ENCODE measurements around the gene U2AF1L4.

U2AF1L4 gene

GRCh38 chr19:35751839-35752745 is 6.9 kb upstream of the U2AF1L4 start:
- DNase-seq = no peak
- Histone ChIP-seq H3K4ac (ENCODE audit: low read depth in 1 of 2, low read length in 2 of 2) (no peak overlapping the region), H3K4me2 (ENCODE audit: low read length, poor library complexity, severe bottlenecking) (no peak overlapping the region)

GRCh38 chr19:35750167-35750566 is 4.9 kb upstream of the U2AF1L4 start:
- H4K91ac ChIP-seq (ENCODE audit: low read length) = no peak overlapping the region
- H4K8ac ChIP-seq (ENCODE audit: low read length) = no peak overlapping the region
- H3K4me1 ChIP-seq (ENCODE audit: control insufficient read depth, insufficient read depth, low read depth, low read length) = peaks cover 14% of the 10 kb centered on the region
- DNase-seq = no peak
- H2BK12ac ChIP-seq (ENCODE audit: low read length in 2 of 2) = peak overlapping the region in 1 of 2 experiments; percentile 23
- no peak overlapping the region for H3K4ac ChIP-seq (ENCODE audit: low read depth in 1 of 2, low read length in 2 of 2)
- no peak overlapping the region for H3K14ac ChIP-seq (ENCODE audit: low read length in 2 of 2)
- no peaks in the 10 kb centered on the region for H3K27me3 ChIP-seq (ENCODE audit: control insufficient read depth in 1 of 2, insufficient read depth in 1 of 2, low read length in 2 of 2)
- no peak overlapping the region for H2BK5ac ChIP-seq (ENCODE audit: low read depth, low read length, poor library complexity, severe bottlenecking)
- no peak overlapping the region for H2BK15ac ChIP-seq (ENCODE audit: low read depth, poor library complexity, severe bottlenecking)
- no peak overlapping the region for H2AFZ ChIP-seq (ENCODE audit: low read depth, low read length)
- H2BK120ac ChIP-seq (ENCODE audit: low read depth, low read length) = no peak overlapping the region
- peak overlapping the region; percentile 99 for H3K9ac ChIP-seq (ENCODE audit: low read length)
- H2AK5ac ChIP-seq (ENCODE audit: low read length, severe bottlenecking) = no peak overlapping the region
- peaks cover 37% of the 10 kb centered on the region in 2 experiments for H3K36me3 ChIP-seq (ENCODE audit: control insufficient read depth in 1 of 2, insufficient read depth in 2 of 2, low read depth in 1 of 2, low read length in 2 of 2)
- H3K23ac ChIP-seq (ENCODE audit: low read length in 2 of 2) = no peak overlapping the region
- WGBS = 85% methylated on average over 4 of the region's 5 CpGs
- peak overlapping the region in 1 of 2 experiments; percentile 41 for H3K4me3 ChIP-seq (ENCODE audit: insufficient read depth in 1 of 2, low read depth in 1 of 2, low read length in 2 of 2)
- peaks cover 43% of the 10 kb centered on the region for H3K79me1 ChIP-seq (replicated peaks; ENCODE audit: low read length, poor library complexity, severe bottlenecking)
- no peak overlapping the region for H3K18ac ChIP-seq (ENCODE audit: low read depth in 1 of 2, low read length in 2 of 2)
- H3K4me2 ChIP-seq (ENCODE audit: low read length, poor library complexity, severe bottlenecking) = no peak overlapping the region
- H3K9me3 ChIP-seq (ENCODE audit: control insufficient read depth, low read length) = no peaks in the 10 kb centered on the region
- no peak overlapping the region for H3K27ac ChIP-seq (ENCODE audit: low read length, poor library complexity, severe bottlenecking)

More at GRCh38 chr19:35751839-35752745, 6.9 kb upstream of the U2AF1L4 start:
- Histone ChIP-seq H4K91ac (ENCODE audit: low read length) (no peak overlapping the region), H2BK120ac (ENCODE audit: low read depth, low read length) (no peak overlapping the region), H2BK5ac (ENCODE audit: low read depth, low read length, poor library complexity, severe bottlenecking) (no peak overlapping the region), H3K79me1 (replicated peaks; ENCODE audit: low read length, poor library complexity, severe bottlenecking) (peaks cover 39% of the 10 kb centered on the region), H3K36me3 (ENCODE audit: control insufficient read depth in 1 of 2, insufficient read depth in 2 of 2, low read depth in 1 of 2, low read length in 2 of 2) (peaks cover 34 to 51% of the 10 kb centered on the region in 2 experiments), H3K18ac (ENCODE audit: low read depth in 1 of 2, low read length in 2 of 2) (no peak overlapping the region), H4K8ac (ENCODE audit: low read length) (no peak overlapping the region), H3K27ac (ENCODE audit: low read length, poor library complexity, severe bottlenecking) (no peak overlapping the region), H2AFZ (ENCODE audit: low read depth, low read length) (no peak overlapping the region), H3K14ac (ENCODE audit: low read length in 2 of 2) (no peak overlapping the region), H3K23ac (ENCODE audit: low read length in 2 of 2) (peak overlapping the region in 1 of 2 experiments; percentile 34), H2BK15ac (ENCODE audit: low read depth, poor library complexity, severe bottlenecking) (no peak overlapping the region), H3K9me3 (ENCODE audit: control insufficient read depth, low read length) (no peaks in the 10 kb centered on the region), H3K9ac (ENCODE audit: low read length) (no peak overlapping the region), H3K4me3 (ENCODE audit: insufficient read depth in 1 of 2, low read depth in 1 of 2, low read length in 2 of 2) (no peak overlapping the region), H2AK5ac (ENCODE audit: low read length, severe bottlenecking) (no peak overlapping the region), H2BK12ac (ENCODE audit: low read length in 2 of 2) (no peak overlapping the region), H3K27me3 (ENCODE audit: control insufficient read depth in 1 of 2, insufficient read depth in 1 of 2, low read length in 2 of 2) (no peaks in the 10 kb centered on the region), H3K4me1 (ENCODE audit: control insufficient read depth, insufficient read depth, low read depth, low read length) (peaks cover 28% of the 10 kb centered on the region)
- WGBS = 97% methylated on average over 13 of the region's 14 CpGs

GRCh38 chr19:35748106-35749020 is 3.1 kb upstream of the U2AF1L4 start, which contains the start of gene LIN37:
Gene LIN37 (plus strand): TSS chr19:35748576. CDS start chr19:35748725, 149 bp downstream.
- H3K36me3 ChIP-seq (ENCODE audit: control insufficient read depth in 1 of 2, insufficient read depth in 2 of 2, low read depth in 1 of 2, low read length in 2 of 2) = peaks cover 24 to 31% of the 10 kb centered on the region in 2 experiments
- H3K4me3 ChIP-seq (ENCODE audit: insufficient read depth in 1 of 2, low read depth in 1 of 2, low read length in 2 of 2) = peak within 1 kb of the TSS; percentile 84 to 99

More at GRCh38 chr19:35748106-35749020, 3.1 kb upstream of the U2AF1L4 start, which contains the start of gene LIN37:
- peak within 1 kb of the TSS in 1 of 2 experiments; percentile 50 for H3K14ac ChIP-seq (ENCODE audit: low read length in 2 of 2)
- WGBS = under 1% methylated on average over 35 of the region's 45 CpGs
- peak within 1 kb of the TSS; percentile 77 for H2AFZ ChIP-seq (ENCODE audit: low read depth, low read length)
- H3K4ac ChIP-seq (ENCODE audit: low read depth in 1 of 2, low read length in 2 of 2) = peak within 1 kb of the TSS; percentile 35 to 62
- H3K79me1 ChIP-seq (replicated peaks; ENCODE audit: low read length, poor library complexity, severe bottlenecking) = peaks cover 49% of the 10 kb centered on the region
- peak within 1 kb of the TSS; percentile 99 for H3K9ac ChIP-seq (ENCODE audit: low read length)
- H3K4me1 ChIP-seq (ENCODE audit: control insufficient read depth, insufficient read depth, low read depth, low read length) = peaks cover 22% of the 10 kb centered on the region
- peak; percentile 100 for DNase-seq
- H3K27ac ChIP-seq (ENCODE audit: low read length, poor library complexity, severe bottlenecking) = no peak within 1 kb of the TSS
- peak within 1 kb of the TSS; percentile 62 for H3K4me2 ChIP-seq (ENCODE audit: low read length, poor library complexity, severe bottlenecking)
- no peak within 1 kb of the TSS for H2BK15ac ChIP-seq (ENCODE audit: low read depth, poor library complexity, severe bottlenecking)
- no peaks in the 10 kb centered on the region for H3K27me3 ChIP-seq (ENCODE audit: control insufficient read depth in 1 of 2, insufficient read depth in 1 of 2, low read length in 2 of 2)
- H3K18ac ChIP-seq (ENCODE audit: low read depth in 1 of 2, low read length in 2 of 2) = peak within 1 kb of the TSS; percentile 7 to 67
- H4K91ac ChIP-seq (ENCODE audit: low read length) = no peak within 1 kb of the TSS
- no peak within 1 kb of the TSS for H2BK120ac ChIP-seq (ENCODE audit: low read depth, low read length)
- H3K23ac ChIP-seq (ENCODE audit: low read length in 2 of 2) = peak within 1 kb of the TSS in 1 of 2 experiments; percentile 24
- H2BK12ac ChIP-seq (ENCODE audit: low read length in 2 of 2) = no peak within 1 kb of the TSS
- no peak within 1 kb of the TSS for H4K8ac ChIP-seq (ENCODE audit: low read length)
- peak within 1 kb of the TSS; percentile 4 for H2AK5ac ChIP-seq (ENCODE audit: low read length, severe bottlenecking)
- H3K9me3 ChIP-seq (ENCODE audit: control insufficient read depth, low read length) = no peaks in the 10 kb centered on the region
- H2BK5ac ChIP-seq (ENCODE audit: low read depth, low read length, poor library complexity, severe bottlenecking) = no peak within 1 kb of the TSS

Measured in mesenchymal stem cell (in vitro differentiated cells and primary cell).